AG04450 (cell line): ENCODE data around the gene DPY30. TPM values are rescaled to one million over a fixed set of nuclear protein-coding genes. Genes with fewer than 3 reads are reported as not detected.
A peak's percentile ranks its signal among the peaks of the same experiment; 100 is the strongest.

Experiments
- CTCF ChIA-PET: fragments of 300-600, 350-600 bp; formaldehyde crosslinking; extraction: SDS; loops from one replicate; lab custom pipeline; 2022; ENCODE audit warnings: antibody characterized with exemption, inconsistent platforms; lab: Charles Lee
- POLR2A ChIA-PET: fragments of 350-600 bp; formaldehyde crosslinking; extraction: SDS; loops from one replicate; lab custom pipeline; 2021; ENCODE audit warnings: antibody characterized with exemption, inconsistent platforms; lab: Yijun Ruan, JAX
- DNase-seq: peaks from one replicate; pipeline ENCODE4 v3.0.0-alpha.2; 2011; ENCODE audit warnings: low read depth, low spot score
- H3K27ac ChIP-seq: one replicate; pipeline ENCODE4 v1.5.1; 2012; ENCODE audit warnings: low read depth, low read length, control low read depth
- H3K27me3 ChIP-seq: one replicate; pipeline ENCODE4 v1.6.0; 2012; ENCODE audit warnings: low read length; ENCODE audit not compliant: control insufficient read depth, insufficient read depth
- H3K4me3 ChIP-seq: 2 replicates; pipeline ENCODE4 v1.5.1; 2011; ENCODE audit warnings: mild to moderate bottlenecking, low read depth, low read length, control low read depth
- H3K9me3 ChIP-seq: 2 replicates; pipeline ENCODE4 v1.5.1; 2012; ENCODE audit warnings: low read length; ENCODE audit not compliant: control insufficient read depth, insufficient read depth
- CTCF ChIP-seq: IDR thresholded peaks from 2 replicates; pipeline ENCODE4 v1.5.1; 2011; ENCODE audit warnings: low read depth, low read length, control low read depth, inconsistent platforms
- polyA plus RNA-seq: library from polyadenylated mRNA; depleted of rRNA; stranded (reverse); fragments of >200 nt; gene quantifications from 2 replicates; pipeline ENCODE4 v1.2.3, GENCODE V29; 2011

DPY30 gene
- polyA plus RNA-seq, 1 experiment = 104 TPM

- Histone ChIP-seq H3K4me3 (peak overlapping the region; percentile 79), H3K27ac (no peak overlapping the region), H3K27me3 (no peaks in the 10 kb centered on the region), H3K9me3 (no peaks in the 10 kb centered on the region; the same call in 1 of the 2 replicates)
- ChIA-PET CTCF (interaction anchor here (1.0 to 2.2 kb wide), 4 partner anchors 9 to 181 kb away, joined by 3 to 11 read pairs (median 6); partner anchors contain the start of gene DPY30), POLR2A (interaction anchor here (0.9 to 2.4 kb wide), 5 partner anchors 24 to 174 kb away, joined by 3 to 32 read pairs (median 6); partner anchors contain the start of genes DPY30 and SLC30A6)
- TF ChIP-seq CTCF = no peak
- no peak for DNase-seq
These were observed 24.5 kb upstream of the DPY30 start for GRCh38 chr2:32064021-32064601.

- peak within 1 kb of the TSS; percentile 79 for H3K4me3 ChIP-seq
- H3K27ac ChIP-seq = peak within 1 kb of the TSS; percentile 78
- ChIA-PET CTCF (interaction anchor here (0.5 to 2.2 kb wide), 5 partner anchors 10 to 180 kb away, joined by 3 to 11 read pairs (median 4); partner anchors contain the start of gene DPY30), POLR2A (interaction anchor here (0.8 to 2.4 kb wide), 8 partner anchors 11 to 174 kb away, joined by 3 to 32 read pairs (median 4); partner anchors contain the start of genes DPY30 and SLC30A6)
- peak; percentile 87 for DNase-seq
- peak; percentile 49 for TF ChIP-seq CTCF
- H3K9me3 ChIP-seq = no peaks in the 10 kb centered on the region; the same call in 1 of the 2 replicates
- no peaks in the 10 kb centered on the region for H3K27me3 ChIP-seq
These were observed 23.9 kb upstream of the DPY30 start, which contains the start of gene SPAST for GRCh38 chr2:32063310-32064020. Gene SPAST, plus strand, starts transcription at chr2:32063556. Its CDS starts 276 bp downstream, at chr2:32063832.

GRCh38 chr2:32061973-32062861 lies 22.6 kb upstream of the DPY30 start:
- ChIA-PET CTCF (interaction anchor here (0.5 to 2.2 kb wide), 3 partner anchors 13 to 63 kb away, joined by 3 to 11 read pairs (median 5); partner anchors contain the start of gene DPY30), POLR2A (interaction anchor here (0.8 to 2.4 kb wide), 4 partner anchors 12 to 104 kb away, joined by 3 to 32 read pairs (median 12); partner anchors contain the start of genes DPY30 and SLC30A6)
- no peaks in the 10 kb centered on the region for H3K27me3 ChIP-seq
- no peak for TF ChIP-seq CTCF
- no peaks in the 10 kb centered on the region; the same call in 1 of the 2 replicates for H3K9me3 ChIP-seq
- H3K27ac ChIP-seq = no peak overlapping the region
- H3K4me3 ChIP-seq = peak overlapping the region; percentile 79
- DNase-seq = no peak

- no peak for TF ChIP-seq CTCF
- H3K9me3 ChIP-seq = no peaks in the 10 kb centered on the region; the same call in 1 of the 2 replicates
- H3K4me3 ChIP-seq = no peak overlapping the region
- ChIA-PET POLR2A (no interaction called here), CTCF (interaction anchor here (0.5 kb wide), 1 partner anchor 63 kb away, joined by 5 read pairs; no protein-coding TSS in a partner anchor)
- no peak for DNase-seq
- no peak overlapping the region for H3K27ac ChIP-seq
- no peaks in the 10 kb centered on the region for H3K27me3 ChIP-seq
These were observed 21.8 kb upstream of the DPY30 start for GRCh38 chr2:32061430-32061829.
